HG03135 (cell line): ENCODE data around the gene STK10.
A peak's percentile ranks its signal among the peaks of the same experiment; 100 is the strongest.

ENCODE experiments used
- ATAC-seq: cut with Tn5 transposase; IDR thresholded peaks from one replicate; pipeline ENCODE4 v1.9.1; 2021; ENCODE audit warnings: mild to moderate bottlenecking, moderate library complexity; ENCODE audit not compliant: unreplicated experiment

The STK10 gene

GRCh38 chr5:172144931-172145869 is 42.8 kb downstream of the STK10 start:
- no peak for ATAC-seq

DNA sequence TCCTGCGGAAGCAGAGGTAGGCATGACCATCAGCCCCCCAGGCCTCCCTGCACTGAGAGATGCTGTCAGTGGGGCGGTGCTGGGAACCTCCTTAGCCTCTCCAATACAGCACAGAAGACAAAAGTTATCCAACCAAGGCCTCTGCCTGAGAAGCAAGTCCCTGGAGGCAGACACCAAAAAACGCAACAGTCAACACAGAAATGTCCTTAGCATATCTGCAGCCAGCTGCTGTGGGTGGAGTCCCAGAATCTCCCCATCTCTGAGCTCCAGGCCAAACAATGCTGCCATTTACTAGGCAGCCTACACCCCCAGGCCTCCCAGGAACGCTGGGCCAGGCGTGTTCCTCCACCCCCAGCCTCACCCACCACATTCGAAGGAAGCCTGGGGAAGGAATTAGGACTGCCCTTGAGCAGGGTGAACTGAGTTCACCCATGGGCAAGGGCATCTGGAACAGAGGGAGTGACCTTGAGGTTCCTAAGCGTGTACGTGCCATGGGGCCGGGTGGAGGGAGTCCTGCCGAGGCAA is 43.7 kb downstream of the STK10 start:
- ATAC-seq, result no peak

DNA sequence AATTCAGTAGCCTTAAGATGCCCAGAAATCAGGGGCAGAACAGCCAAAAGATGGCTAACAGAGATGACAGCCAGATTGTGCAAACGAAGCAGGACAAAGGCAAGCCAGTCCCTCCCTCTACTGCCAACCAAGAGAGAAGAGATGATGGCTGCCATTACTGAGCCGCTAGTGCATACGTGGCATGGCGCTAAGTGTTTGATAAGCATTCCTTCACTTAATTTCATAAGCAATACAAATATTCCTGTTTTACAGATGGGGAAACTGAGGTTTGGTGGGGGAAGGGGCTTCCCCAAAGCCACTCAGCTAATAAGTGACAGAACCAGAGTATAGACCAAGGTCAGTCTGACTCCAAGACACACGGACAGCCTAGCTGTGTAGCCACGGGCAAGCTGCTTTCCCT is 44.1 kb downstream of the STK10 start:
- ATAC-seq, result no peak

DNA sequence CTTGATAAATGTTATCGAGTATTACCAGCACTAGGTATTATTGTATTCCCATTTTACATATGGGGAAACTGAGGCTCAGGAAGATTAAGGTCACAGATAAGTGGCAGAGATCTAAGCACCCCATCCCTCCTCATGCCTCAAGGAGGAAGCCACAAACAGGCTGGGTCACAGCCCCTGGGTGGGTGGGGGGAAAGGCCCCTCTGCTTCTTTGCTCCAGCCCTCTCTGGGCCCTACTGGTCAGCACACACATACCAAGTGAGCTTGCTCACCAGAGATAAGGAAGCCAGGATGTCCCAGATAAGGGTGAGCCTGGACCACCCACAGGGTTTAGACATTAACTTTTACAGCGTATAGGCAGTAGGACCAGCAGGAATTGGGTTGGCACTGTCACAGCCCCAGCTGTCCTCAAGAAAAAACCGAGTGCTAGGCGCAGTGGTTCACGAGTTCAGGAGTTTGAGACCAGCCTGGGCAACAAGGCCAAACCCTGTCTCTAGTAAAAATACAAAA is 45.3 kb downstream of the STK10 start:
- no peak for ATAC-seq

DNA sequence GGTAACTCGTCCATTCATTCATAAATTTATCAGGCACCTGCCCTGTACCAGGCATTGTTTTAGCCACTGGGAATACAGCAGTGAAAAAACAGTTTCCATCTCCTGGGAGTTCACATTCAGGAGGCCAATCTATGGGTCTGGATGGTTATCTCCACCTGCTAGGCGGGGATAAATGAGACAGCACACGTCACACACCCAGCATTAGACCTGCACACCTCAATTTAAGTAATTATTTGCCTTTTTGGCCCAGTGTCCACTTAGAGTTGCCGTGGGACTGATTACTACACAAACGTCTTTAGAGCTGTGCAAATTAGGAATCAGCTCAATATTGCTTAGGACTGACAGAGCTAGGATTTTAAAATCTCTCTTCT is 46.1 kb downstream of the STK10 start:
- ATAC-seq, result no peak

GRCh38 chr5:172140866-172141265 is 47.2 kb downstream of the STK10 start:
- no peak for ATAC-seq

GRCh38 chr5:172140120-172140519 is 47.9 kb downstream of the STK10 start:
- no peak for ATAC-seq

- ATAC-seq, result no peak
Observed at GRCh38 chr5:172137046-172137445, 51.0 kb downstream of the STK10 start.

- no peak for ATAC-seq
Observed at GRCh38 chr5:172133359-172134029, 54.5 kb downstream of the STK10 start.

DNA sequence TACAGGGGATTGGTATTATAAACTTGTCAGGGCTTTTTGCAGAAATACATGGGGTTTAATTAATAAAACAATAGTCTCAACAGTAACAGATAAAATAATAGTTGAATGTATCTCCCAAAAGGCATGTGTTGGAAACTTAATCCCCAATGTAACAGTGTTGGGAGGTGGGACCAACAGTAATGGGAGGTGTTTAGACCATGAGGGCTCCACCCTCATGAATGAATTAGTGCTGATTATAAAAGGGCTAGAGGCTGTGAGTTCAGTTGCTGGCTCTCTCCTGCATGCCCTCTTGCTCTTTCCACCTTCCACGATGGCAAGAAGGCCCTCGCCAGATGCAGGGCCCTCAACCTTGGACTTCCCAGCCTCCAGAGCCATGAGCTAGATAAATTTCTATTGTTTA is 56.3 kb downstream of the STK10 start:
- ATAC-seq, result no peak

GRCh38 chr5:172129256-172129910 is 58.6 kb downstream of the STK10 start:
- no peak for ATAC-seq

GRCh38 chr5:172127581-172127980 is 60.4 kb downstream of the STK10 start:
- ATAC-seq, result no peak

DNA sequence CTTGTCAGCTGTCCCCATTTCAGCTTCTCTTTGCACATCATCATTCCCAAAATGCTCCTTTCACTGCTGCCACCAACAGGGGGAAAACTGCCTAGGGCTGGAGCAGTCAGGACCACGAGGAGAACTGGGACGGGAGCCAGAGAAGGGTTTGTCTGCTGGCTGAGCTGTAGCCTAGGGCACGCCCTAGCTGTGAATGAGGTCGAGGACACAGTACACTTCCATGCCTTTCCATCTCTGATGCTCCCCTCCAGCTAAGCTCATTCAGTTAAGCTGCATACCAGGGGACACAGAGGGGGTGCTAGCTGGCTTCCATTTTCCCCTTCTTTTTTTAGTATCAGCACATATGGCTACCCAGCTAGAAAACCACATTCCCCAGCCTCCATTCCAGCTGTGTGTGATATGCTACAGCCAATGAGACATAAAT is 64.7 kb downstream of the STK10 start:
- no peak for ATAC-seq

- ATAC-seq, result no peak
Observed at GRCh38 chr5:172119921-172120688, 67.9 kb downstream of the STK10 start.

DNA sequence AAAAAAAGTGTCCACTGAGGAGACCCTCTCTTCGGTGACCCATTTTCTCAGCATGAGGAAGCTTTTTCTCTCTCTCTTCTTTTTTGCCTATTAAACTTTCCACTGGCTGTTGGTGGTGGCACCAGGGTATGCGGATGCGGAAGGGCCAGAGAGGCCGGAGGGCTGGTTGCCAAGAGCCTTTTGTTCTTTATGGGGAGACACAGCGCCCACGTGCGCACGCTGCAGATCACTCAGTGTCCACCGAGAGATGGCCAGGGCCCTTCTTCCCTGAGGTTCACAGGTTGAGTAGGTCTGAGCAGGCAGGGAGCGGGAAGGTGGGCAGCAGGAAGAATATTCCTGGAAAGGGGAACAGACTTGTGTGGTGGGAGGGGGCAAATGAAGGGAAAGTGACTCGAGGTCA is 69.1 kb downstream of the STK10 start:
- ATAC-seq, result no peak

DNA sequence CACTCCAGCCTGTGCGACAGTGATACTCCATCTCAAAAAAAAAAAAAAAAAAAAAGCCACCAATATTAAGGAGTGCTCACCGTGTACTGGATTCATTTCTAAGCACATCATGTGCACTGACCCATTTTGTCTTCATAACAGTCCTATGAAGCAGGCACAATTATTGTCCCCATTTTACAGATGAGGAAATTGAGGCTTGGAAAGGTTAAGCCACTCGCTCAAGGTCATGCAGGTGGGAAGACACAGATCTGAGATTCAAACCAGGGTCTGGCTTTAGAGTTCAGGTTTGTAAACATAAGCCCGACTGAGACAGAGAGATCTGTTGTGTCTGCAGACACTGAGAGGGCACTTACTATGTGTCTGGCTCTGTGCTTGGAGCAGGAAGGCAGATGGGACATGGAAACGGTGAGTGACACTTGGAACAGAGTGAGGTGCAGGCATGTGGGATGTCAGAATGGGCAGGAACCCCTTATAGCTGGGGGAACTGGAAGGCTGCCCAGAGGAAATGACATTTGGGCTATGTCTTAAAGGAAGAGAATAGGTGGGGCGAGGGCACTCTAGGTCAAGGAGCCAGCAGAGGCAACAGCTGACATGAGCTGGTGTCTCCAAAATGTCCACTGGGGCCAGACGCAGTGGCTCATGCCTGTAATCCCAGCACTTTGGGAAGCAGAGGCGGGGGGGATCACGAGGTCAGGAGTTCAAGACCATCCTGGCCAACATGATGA is 69.9 kb downstream of the STK10 start:
- no peak for ATAC-seq

DNA sequence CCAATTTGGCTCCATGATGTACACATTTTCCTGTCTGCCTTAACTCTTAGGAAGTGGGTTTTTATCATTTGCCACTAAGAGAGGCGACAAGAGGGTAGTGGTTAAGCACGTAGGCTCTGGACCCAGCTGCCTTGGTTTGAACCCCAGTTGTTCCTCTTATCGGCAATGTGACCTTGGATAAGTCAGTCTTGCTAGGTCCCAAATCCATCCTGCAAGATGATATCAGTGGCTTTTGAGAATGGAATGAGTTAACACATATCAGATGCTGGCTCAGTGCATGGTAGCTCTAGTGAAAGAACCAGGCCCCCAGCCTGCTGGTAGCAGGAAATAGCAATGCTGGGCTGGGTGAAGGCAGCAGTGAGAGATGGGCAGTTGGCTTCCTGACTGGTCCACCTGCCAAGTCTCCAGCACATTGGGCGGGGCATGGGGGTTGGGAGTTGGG is 72.5 kb downstream of the STK10 start:
- ATAC-seq, result no peak

- peak; percentile 61 for ATAC-seq
Observed at GRCh38 chr5:172114875-172115422, 73.1 kb downstream of the STK10 start.

GRCh38 chr5:172113036-172113435 is 75.0 kb downstream of the STK10 start:
- no peak for ATAC-seq

GRCh38 chr5:172111852-172112225 is 76.2 kb downstream of the STK10 start:
- ATAC-seq, result no peak
